Fibroblast of skin of abdomen (primary cell): ENCODE measurements around the gene ALPI.

Source experiments
- DNase-seq: peaks from one replicate; pipeline ENCODE4 v3.0.0-alpha.2; 2013

Gene ALPI

GRCh38 chr2:232486558-232487384 is 30.8 kb downstream of the ALPI start:
- no peak for DNase-seq

DNA sequence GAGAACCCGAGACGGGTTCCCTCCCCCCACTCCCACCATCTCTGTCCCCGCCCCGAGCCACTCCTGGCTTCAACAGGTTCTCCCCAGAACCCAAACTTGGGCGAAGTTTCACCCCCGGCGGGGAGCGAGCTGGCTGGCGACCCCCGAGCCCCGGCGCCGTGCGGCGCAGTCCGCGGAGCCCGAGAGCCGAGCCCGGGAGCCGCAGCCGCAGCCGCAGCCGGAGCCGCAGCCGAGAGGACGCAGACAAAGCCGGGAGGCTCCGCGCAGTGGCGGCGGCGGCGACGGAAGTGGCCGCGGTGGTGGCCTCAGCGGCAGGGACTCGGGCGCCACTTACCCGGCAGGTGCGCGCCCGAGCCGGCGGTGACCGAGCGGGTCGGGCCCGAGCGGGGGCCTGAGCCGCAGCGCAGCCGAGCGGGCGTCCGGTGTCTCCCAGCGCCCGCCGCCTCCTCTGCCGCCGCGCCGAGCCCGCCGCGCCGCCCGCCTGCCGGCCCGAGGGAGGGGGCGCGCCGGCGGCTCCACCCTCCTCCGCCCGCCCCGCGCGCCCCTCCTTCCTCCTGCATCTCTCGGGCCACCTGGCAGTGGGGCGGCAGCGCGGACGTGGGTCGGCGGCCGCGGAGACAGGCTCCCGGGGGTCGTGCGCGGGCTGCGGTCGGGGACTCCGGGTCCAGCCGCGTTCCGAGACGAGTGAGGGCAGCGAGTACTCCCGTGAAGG is 31.6 kb downstream of the ALPI start, which contains the start of gene ECEL1:
TSS of gene ECEL1 (minus strand) at position 450 of the 712 bp plus-strand sequence. CDS start 1,181 bp downstream, outside the sequence.
- no peak for DNase-seq

GRCh38 chr2:232488097-232488711 is 32.3 kb downstream of the ALPI start:
- no peak for DNase-seq

GRCh38 chr2:232488721-232489300 is 32.9 kb downstream of the ALPI start:
- DNase-seq: no peak

DNA sequence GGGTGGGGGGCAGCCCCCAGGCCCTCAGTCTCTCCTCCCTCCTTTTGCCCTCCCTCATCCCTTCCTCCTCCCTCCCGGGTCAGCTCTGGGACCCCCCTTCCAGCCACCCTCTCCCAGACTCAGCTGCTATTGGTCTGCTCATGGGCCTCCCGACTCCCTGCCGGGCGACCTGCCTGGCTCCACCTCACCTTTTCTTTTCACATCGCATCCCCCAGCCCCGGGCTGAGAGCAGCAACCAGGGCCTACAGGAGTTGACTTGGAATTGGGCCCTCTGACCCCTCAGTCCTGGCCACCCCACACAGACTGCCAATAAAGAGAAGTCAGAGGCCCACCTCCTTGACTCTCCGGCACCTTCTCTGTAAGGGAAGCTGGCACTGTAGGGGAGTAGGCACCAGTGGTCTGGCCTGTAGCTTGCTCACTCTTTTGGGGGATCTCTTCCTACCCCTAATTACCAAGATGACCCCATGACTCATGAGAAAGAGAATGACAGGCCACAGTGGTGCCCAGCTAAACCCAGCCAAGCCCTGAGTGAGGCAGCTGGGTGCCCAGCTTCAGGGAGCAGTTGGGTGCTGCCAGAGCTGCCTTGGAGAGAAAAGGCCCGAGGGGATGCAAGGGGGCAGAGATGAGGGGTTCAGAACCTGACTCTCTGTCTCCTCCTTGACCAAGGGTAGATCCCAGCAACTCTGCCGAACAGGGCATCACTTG is 33.7 kb downstream of the ALPI start:
- no peak for DNase-seq

DNA sequence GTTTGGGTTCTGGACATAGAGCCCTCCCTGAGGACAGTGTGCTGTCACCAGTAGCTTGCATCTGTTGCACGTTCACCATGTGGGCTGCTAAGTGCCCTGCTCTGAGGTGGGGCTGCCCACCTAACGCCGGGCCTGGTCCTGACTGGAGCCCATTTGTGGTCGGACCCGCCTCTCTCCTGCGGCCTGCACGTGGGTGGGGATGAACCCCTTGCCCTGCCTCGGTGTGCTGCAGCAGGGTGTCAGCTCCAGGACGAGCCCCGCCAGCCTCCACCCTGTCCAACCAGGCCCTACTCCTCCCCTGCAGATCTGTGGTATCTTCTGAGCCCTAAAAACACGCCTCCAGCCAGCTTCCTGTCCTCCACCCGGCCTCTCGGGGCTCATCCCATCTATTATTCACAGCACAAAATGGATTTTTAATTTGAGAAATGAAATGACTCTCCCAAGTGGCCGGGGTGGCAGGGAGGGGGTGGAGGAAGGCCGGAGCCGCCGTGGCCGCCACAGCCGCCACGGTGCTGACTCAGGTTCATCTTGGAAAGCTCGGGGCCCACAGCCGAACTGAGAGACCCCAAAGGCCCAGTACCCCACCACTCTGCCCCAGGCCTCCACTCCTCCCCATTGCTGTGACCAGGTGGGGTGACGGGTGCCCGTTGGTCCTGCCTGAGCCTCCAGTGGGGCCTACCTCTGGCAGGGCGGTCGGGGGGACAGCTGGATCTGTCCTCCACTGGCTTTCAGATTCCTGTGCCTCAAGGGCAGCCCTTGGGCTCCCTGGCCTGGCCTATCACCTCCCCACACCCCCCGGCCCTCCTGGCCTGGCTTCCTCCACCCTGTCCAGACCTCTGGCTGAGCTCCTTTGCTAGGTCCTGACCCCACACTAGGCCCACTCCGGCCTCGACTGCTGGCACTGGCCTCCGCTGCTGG is 34.5 kb downstream of the ALPI start:
- no peak for DNase-seq

DNA sequence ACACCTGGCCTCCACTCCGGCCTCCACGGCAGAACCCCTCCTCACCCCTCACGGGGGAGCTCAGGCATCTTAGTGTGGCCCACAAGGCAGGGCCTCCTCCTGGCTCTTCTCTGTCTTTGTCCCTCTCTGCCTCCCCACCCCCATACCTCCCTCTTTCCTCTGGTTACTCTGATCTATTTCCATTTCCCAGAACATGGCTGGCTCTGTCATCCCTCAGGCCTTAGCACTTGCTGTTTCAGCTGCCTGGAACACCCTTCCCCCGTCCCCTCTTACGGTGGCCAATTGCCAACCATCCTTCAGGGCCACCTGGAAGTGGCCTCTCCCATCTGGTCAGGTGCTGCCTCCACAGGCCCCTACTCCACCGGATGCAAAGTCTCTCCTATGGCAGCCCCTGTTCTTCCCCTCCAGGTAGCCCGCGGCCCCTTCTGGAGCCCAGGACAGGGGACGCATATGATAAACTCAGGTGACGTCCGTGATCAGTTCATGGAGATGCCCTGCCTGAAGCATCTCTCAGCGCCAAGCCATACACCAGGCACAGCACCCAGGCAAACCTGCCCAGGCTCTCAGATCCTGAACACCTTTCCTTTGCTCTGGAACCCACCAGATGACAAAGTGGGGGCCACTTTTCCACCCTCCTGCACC is 35.3 kb downstream of the ALPI start:
- DNase-seq: no peak

DNA sequence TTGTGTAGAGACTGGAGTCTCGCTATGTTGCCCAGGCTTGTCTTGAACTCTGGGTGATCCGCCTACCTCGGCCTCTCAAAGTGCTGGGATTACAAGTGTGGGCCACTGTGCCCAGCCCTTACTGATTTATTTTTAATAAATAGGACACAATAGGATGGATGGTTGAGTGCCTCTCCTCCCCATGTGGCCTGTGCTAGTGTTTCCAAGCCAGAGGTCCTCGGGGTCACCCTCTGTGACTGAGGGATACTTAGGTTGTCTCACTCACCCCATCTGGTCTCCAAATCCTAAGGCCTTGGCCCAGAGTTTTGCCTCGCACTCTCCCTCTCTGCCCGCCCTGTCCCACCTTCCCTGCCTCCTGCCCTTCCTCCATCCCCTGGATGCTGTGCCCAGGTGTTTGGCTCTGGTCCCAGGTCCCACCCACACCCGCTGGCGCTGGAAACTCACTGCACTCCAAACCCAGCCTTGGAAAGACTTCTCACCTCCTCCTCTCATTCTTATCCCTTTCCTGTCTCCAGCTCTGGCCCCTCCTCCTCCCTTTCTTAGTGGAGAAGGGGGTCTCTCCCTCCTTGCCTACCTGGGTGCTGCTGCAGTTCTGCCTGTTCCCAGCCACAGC is 36.4 kb downstream of the ALPI start:
- no peak for DNase-seq

- DNase-seq: no peak
Measured at GRCh38 chr2:232492963-232493700, 37.2 kb downstream of the ALPI start.

DNA sequence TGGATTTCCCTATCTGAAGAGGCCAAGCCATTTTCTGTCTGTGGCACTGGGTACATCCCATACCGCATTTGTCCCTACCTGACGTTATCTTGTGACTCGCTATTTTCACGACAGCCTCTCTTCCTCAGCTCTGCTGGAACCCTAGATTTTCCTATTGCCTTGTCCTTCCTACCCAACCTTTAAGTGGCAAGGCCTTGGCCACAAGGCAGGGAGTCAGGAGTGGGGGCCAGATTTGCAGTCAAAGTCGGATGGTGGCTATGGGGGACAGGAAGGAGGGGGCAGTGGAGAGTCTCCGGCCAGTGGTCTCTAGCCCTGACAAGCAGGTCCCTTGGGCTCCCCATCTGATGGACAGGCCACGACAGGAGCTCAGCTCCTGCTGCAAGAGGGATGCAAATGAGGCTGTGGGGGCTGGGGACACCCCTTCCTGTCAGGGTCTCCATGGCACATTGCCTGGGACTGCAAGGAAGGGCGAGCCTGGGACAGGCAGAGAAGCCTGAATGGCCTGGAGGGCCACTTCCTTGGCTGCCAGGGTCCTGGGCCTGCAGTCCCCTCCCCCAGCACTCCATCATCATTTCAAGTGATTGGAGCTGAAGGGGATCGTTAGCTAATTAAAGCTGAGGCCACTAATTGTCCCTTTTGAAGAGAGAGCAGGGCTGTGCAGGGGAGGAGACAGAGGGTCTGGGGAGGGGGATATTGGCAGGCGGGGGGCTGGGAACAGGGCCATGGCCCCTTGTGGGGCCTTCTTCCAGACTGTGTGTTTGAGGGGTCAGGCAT is 37.9 kb downstream of the ALPI start:
- no peak for DNase-seq

DNA sequence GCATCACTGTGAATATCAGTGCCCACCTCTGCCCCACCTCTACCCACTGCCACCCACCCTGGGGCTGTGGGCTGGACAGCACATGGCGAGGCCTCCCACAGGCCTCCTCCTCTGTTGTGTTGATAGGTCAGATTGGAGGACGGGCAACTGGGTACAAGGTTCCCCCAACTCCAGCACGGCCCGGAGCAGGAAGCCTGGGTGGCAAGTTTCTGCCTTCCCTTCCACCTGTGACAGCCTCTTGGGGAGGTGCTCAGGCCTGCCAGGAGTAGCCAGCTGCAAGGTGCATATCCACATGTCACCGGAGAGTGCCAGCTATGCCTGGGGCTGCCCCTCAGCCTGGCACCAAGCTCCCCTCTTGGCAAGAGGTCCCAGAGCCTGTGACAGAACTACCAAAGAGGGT is 38.6 kb downstream of the ALPI start:
- DNase-seq: no peak

DNA sequence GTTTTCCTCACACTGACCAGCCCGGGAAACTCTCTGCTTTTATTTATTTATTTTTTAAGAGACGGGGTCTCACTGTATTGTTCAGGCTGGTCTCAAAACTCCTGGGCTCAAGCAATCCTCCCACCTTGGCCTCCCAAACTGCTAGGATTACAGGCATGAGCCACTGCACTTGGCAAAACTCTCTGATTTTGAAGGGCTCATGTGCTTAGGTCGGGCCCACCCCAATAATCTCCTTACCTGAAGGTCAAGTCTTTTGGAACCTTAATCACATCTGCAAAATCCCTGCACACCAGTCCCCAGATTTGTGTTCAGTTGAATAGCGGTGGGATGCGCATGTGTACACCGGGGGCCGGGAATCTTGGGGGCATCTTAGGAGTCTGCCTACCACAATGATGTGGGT is 39.3 kb downstream of the ALPI start:
- no peak for DNase-seq

DNA sequence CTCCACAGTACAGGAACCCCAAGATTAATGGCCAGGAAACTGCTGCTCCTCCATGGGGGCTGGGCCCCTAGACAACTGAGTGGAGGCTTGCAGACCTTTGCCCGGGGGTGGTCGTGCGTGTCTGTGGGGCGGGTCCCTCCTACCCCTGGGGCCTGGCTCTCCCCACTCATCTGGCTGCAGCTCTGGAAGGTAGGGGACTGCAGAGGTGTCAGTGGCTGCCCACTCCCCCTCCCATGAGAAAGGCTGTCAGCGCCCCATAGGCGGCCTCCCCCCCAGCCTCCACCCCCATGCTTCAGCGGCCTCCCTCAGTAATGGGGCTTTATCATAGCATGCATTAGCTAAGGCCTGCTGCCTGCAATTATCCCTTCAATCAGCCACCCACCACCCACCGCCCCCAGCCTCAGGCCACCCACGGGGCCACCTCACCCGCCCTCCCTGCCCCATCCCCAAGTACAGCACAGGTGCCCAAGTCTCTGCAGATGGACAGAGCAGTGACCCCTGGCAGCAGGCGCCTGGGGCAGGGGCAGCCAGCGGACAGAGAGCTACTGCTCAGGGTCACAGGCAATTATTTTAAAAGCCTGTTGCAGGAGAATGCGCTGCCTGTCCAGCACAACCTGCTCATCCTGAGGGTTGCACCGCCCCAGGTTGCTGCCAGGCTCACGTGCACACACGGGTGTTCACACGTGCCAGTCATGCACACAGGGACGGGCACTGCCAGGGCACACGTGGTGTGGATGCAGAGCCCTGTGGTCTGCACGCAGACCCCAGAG is 40.7 kb downstream of the ALPI start:
- no peak for DNase-seq

DNA sequence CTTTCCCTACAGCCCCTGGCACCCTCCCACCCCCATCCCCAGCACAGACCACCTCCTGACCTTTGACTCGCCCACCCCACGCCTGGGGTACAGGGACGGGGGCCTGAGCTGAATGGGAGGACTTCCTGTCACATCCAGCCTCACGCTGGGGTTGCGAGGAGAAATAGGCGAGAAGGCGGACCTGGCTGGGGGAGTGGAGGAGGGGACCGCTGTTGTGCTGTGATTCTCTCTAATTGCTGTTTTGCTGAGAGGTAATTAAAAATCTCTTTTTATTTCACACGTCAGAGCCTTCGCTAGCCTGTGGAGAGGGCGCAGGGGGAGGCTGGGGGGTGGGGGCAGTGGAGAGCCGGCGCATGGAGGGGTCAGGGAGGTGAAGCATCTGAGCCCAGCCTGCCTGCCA is 41.4 kb downstream of the ALPI start:
- DNase-seq: no peak

DNA sequence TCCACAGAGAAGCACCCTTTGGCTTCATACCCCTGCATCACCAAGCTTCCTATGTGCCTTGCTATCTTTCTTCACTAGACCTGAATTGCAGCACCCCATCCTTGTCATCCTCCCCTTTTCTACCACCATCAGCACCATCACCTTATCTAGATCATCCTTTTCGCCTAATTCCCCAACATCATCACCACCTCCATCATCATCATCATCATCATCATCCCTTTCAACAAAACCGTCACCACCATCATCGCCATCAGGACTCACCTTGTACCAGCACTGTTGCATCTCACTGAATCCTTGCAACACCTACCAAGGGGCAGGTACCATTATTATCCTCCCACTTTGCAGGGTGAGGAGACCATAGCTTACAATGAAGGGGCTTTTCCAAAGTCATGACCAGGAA is 42.5 kb downstream of the ALPI start:
- DNase-seq: no peak

DNA sequence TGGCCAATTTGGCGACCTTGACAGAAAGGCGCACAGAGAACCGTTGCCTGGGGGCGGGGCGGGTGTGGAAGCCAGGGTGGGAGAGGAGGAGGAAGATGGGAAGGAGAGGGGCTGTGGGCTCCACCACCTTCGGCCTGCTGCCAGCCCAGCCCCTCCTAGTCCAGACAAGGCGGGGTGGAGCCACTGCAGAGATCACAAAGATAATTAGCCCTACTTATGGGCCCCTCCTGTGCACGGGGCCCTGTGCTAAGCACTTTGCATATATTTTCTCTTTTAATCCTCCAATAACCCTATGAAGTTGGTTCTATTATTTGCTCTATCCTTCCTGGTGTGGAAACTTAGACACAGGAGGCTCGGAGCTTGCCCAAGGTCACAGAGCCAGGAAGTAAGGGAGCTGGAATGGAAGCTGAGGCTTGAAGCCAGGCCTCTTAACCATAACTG is 45.4 kb downstream of the ALPI start:
- DNase-seq: no peak

DNA sequence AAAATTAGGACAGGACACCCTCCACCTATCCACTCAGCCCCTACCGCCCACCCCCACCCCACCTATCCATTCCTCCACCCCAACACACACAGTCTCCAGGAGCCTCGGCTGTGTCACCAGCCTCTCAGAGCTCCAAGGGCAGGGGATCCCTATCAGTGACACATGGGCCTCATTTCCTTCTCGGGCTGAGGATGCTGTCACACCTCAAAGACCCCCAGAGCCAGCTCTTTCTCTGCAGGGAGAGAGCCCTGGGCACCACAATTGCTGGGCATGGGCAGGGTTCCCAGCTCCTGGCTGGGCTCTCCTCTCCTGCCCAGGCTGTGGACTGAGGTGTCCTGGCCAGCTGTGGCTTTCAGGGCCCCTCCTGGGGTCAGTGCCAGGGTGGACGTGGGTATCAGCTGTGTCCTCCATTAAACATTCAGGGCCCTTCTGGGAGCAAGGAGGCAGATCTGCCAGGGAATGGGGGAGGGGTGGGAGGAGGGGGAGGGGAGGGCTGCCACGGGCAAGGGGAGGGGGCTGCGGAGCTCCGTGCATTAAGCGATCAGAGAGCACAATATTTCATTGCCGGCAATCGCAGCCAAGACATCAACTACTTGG is 45.9 kb downstream of the ALPI start:
- no peak for DNase-seq

- no peak for DNase-seq
Measured at GRCh38 chr2:232502511-232502910, 46.6 kb downstream of the ALPI start.
